GM12878 (cell line): ENCODE results near the gene OSBPL5. TPM values are rescaled to one million over a fixed set of nuclear protein-coding genes. Genes with fewer than 3 reads are reported as not detected.

ENCODE experiments used
- ATAC-seq: fragments of 200-7000 bp; cut with Tn5 transposase; 3 replicates; pipeline ENCODE4 v1.9.1; 2020; ENCODE audit warnings: mild to moderate bottlenecking, moderate library complexity
- BruUV-seq: library from RNA; stranded (reverse); fragments of 400-500 nt; replicated peaks from 2 replicates; lab custom pipeline; 2021; lab: Mats Ljungman, UMichigan
- CTCF ChIA-PET: fragments of 300-600 bp; sonication (Branson Sonifier 250); formaldehyde crosslinking; extraction: SDS; loops from one replicate; lab custom pipeline; 2021; ENCODE audit warnings: inconsistent platforms; lab: Yijun Ruan, JAX
- POLR2A ChIA-PET: fragments of 350-600 bp; formaldehyde crosslinking; extraction: SDS; loops from one replicate; lab custom pipeline; 2021; ENCODE audit warnings: inconsistent platforms; lab: Charles Lee
- RAD21 ChIA-PET: fragments of 300-600 bp; sonication (Branson Sonifier 250); formaldehyde crosslinking; loops from one replicate; lab custom pipeline; 2023; ENCODE audit warnings: antibody characterized with exemption; ENCODE audit not compliant: unreplicated experiment; lab: Charles Lee
- SMC1A ChIA-PET: fragments of 300-600 bp; sonication (Branson Sonifier 250); formaldehyde crosslinking; loops from one replicate; lab custom pipeline; 2023; ENCODE audit not compliant: unreplicated experiment, uncharacterized antibody; lab: Charles Lee
- DNase-seq: peaks from one replicate; pipeline ENCODE4 v3.0.0-alpha.2; 2011; ENCODE audit warnings: low read depth, low spot score
- FAIRE-seq: peaks from 3 replicates; lab custom pipeline; 2011; peaks lifted over from hg19 to GRCh38; lab: Jason Lieb, UNC
- H2AFZ ChIP-seq: 2 replicates; pipeline ENCODE4 v1.6.0; 2011; ENCODE audit warnings: low read depth, low read length, control low read depth; ENCODE audit not compliant: control insufficient read depth
- H3K27ac ChIP-seq: 2 replicates; pipeline ENCODE4 v1.5.1; 2011; ENCODE audit warnings: control low read depth; ENCODE audit not compliant: control insufficient read depth, insufficient read depth
- H3K27me3 ChIP-seq, 2 experiments: replicated peaks in 1 of 2; 2 replicates each; pipeline versions ENCODE4 v1.6.0 to v1.6.1; 2011; ENCODE audit warnings: low read length in 1 of 2; ENCODE audit not compliant: control insufficient read depth in 2 of 2, insufficient read depth in 2 of 2
- H3K36me3 ChIP-seq, 2 experiments: 2 replicates each; pipeline ENCODE4 v1.5.1; 2011; ENCODE audit warnings: low read length in 1 of 2; ENCODE audit not compliant: control insufficient read depth in 2 of 2, insufficient read depth in 2 of 2
- H3K4me1 ChIP-seq: 2 replicates; pipeline ENCODE4 v1.6.1; 2011; ENCODE audit warnings: mild to moderate bottlenecking, low read length, moderate library complexity, mixed read lengths; ENCODE audit not compliant: control insufficient read depth, insufficient read depth
- H3K4me2 ChIP-seq: 2 replicates; pipeline ENCODE4 v1.6.0; 2011; ENCODE audit warnings: control low read depth; ENCODE audit not compliant: control insufficient read depth, insufficient read depth
- H3K4me3 ChIP-seq: fragments of 200-600 bp; sonication (generic); 2 replicates; pipeline ENCODE4 v1.5.1; 2016
- H3K79me2 ChIP-seq: 2 replicates; pipeline ENCODE4 v1.6.0; 2011; ENCODE audit warnings: low read length; ENCODE audit not compliant: control insufficient read depth, insufficient read depth
- H3K9ac ChIP-seq: 2 replicates; pipeline ENCODE4 v1.8.0; 2011; ENCODE audit warnings: low read length, control low read depth, mixed read lengths; ENCODE audit not compliant: control insufficient read depth, insufficient read depth
- H3K9me3 ChIP-seq: replicated peaks from 3 replicates; pipeline ENCODE4 v1.5.1; 2011; ENCODE audit warnings: mild to moderate bottlenecking, low read length; ENCODE audit not compliant: control insufficient read depth, insufficient read depth
- H4K20me1 ChIP-seq: 2 replicates; pipeline ENCODE4 v1.6.0; 2011; ENCODE audit not compliant: control insufficient read depth, insufficient read depth
- CBFB ChIP-seq: IDR thresholded peaks from 2 replicates; pipeline ENCODE4 v1.6.1; 2016; ENCODE audit warnings: antibody characterized with exemption, low read depth
- NR2F1 ChIP-seq: fragments of 450-650 bp; conservative IDR thresholded peaks from 2 replicates; pipeline ENCODE4 v1.6.1; 2017; ENCODE audit warnings: mild to moderate bottlenecking
- PML ChIP-seq: IDR thresholded peaks from 2 replicates; pipeline ENCODE4 v1.6.1; 2012; ENCODE audit warnings: low read length, inconsistent platforms
- RAD51 ChIP-seq: fragments of 450-650 bp; IDR thresholded peaks from 2 replicates; pipeline ENCODE4 v1.6.1; 2016; ENCODE audit warnings: moderate library complexity, mild to moderate bottlenecking, inconsistent platforms
- TCF12 ChIP-seq: IDR thresholded peaks from 2 replicates; pipeline ENCODE4 v1.6.1; 2011; ENCODE audit warnings: low read depth, mild to moderate bottlenecking, low read length
- ZNF384 ChIP-seq: IDR thresholded peaks from 2 replicates; pipeline ENCODE4 v1.6.1; 2012; ENCODE audit warnings: low read depth, mild to moderate bottlenecking, low read length, improper control_type of control experiment, borderline replicate concordance
- WGBS: methylation state at CpG from one replicate; pipeline ENCODE4 v1.1.6; 2016; ENCODE audit warnings: low lambda C conversion rate; ENCODE audit not compliant: insufficient replicate concordance, insufficient coverage; ENCODE audit errors: missing lambda C conversion rate; 5-methylcytosine and 5-hydroxymethylcytosine counted together
- in situ Hi-C: fragments of 300-500 bp; cut with MboI; formaldehyde crosslinking; loops from 9 replicates; pipeline ENCODE4 v1.14.3; 2018; ENCODE audit warnings: mixed read lengths
- intact Hi-C: fragments of 100-400 bp; cut with micrococcal nuclease; formaldehyde crosslinking; loops from one replicate; pipeline ENCODE4 v1.14.2; 2022; ENCODE audit not compliant: unreplicated experiment
- polyA plus RNA-seq, 11 experiments: library from polyadenylated mRNA; depleted of rRNA in 4 of 11; unstranded in 6 of 11; stranded (reverse) in 5 of 11; fragments of >200 nt; fragmentation: Nextera tagmentation in 4 of 11; fragmentation: Illumina TruSeq in 1 of 11; extraction: Ambion mirVana in 4 of 11; extraction: Trizol in 1 of 11; gene quantifications; 1 replicate in 1 of 11; 2 replicates in 10 of 11; pipeline versions ENCODE4 v1.2.1 to v1.2.3, GENCODE V29; 2011 to 2016; ENCODE audit warnings: inconsistent platforms in 2 of 11, missing spikeins in 2 of 11, low read depth in 1 of 11
- total RNA-seq, 4 experiments: library from RNA; depleted of rRNA in 3 of 4; stranded (reverse); fragments of >200 nt in 3 of 4; fragmentation: Illumina TruSeq in 1 of 4; extraction: Trizol in 1 of 4; gene quantifications; 2 replicates each; pipeline versions ENCODE4 v1.2.1 to v1.2.3, GENCODE V29; 2013 to 2021
- TF ChIP-seq, protein P1 (sequence below): fragments of 450-650 bp; IDR thresholded peaks from 2 replicates; pipeline ENCODE4 v1.6.1; 2014; ENCODE audit warnings: mild to moderate bottlenecking

OSBPL5 gene
- total and polyA plus RNA-seq, 10 of the 15 experiments (the other 5 are each of a cell fraction or from before 2014, with no cell fraction given) = not detected

DNA sequence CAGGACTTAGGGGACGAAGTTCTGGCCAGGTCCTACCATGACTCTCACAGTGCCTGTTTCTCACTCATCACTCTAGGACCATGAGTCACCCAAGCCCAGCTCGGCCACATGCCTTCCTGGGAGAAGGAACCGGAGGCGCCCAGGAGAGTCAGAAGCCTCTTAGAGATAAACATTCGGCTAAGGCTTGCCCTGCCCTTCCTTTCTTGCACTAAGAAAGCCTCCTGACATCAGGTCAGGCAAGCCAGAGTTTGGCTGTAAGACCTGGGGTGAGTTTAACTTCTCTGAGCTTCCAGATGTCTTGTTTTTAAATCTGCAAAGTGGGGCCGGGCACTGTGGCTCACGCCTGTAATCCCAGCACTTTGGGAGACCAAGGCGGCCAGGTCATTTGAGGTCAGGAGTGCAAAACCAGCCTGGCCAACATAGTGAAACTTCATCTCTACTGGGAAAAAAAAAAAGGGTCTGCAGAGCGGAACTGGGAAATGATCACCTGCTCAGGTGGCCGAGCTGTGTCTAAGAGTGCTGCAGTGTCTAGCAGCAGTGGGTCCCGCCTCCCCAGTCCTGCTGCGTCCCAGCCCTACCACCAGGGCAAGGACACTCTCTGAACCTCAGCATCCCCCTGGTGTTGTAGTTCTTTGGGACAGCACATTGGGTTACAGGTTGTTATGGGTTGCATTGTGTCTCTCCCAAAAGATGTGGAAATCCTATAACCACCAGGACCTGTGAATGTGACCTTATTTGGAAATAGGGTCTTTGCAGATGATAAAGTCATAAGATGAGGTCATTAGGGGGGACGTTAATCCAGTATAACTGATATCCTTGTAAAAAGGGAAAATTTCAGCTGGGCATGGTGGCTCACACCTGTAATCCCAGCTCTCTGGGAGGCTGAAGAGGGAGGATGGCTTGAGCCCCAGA, 106.1 kb downstream of the OSBPL5 start:
- intact Hi-C loops (loop anchor here (5.0 kb wide), 1 partner anchor 67 kb away; the partner anchor contains the start of gene NAP1L4), in situ Hi-C loops (no loop called here)
- BruUV-seq = no TSS peak
- ChIA-PET SMC1A (no interaction called here), CTCF (interaction anchor here (1.1 to 2.9 kb wide), 3 partner anchors 9 to 33 kb away, joined by 4 to 9 read pairs (median 4); no protein-coding TSS in a partner anchor), POLR2A (no interaction called here), RAD21 (no interaction called here)
- DNase-seq (no peak), ATAC-seq (no peak), FAIRE-seq (no peak)
- no peak overlapping the region for H2AFZ ChIP-seq
- no peak overlapping the region for H3K4me2 ChIP-seq
- 69% methylated on average over 12 of the region's 13 CpGs for WGBS
- no peaks in the 10 kb centered on the region for H4K20me1 ChIP-seq
- no peak overlapping the region for H3K4me3 ChIP-seq
- H3K9me3 ChIP-seq = no peaks in the 10 kb centered on the region
- H3K79me2 ChIP-seq = peaks cover 32% of the 10 kb centered on the region
- peaks cover 0 to 2% of the 10 kb centered on the region in 2 experiments; a peak in 3 of 4 replicates for H3K36me3 ChIP-seq
- peaks cover 3% of the 10 kb centered on the region for H3K4me1 ChIP-seq
- H3K9ac ChIP-seq = no peak overlapping the region
- no peak overlapping the region for H3K27ac ChIP-seq
- TF ChIP-seq, protein P1, sequence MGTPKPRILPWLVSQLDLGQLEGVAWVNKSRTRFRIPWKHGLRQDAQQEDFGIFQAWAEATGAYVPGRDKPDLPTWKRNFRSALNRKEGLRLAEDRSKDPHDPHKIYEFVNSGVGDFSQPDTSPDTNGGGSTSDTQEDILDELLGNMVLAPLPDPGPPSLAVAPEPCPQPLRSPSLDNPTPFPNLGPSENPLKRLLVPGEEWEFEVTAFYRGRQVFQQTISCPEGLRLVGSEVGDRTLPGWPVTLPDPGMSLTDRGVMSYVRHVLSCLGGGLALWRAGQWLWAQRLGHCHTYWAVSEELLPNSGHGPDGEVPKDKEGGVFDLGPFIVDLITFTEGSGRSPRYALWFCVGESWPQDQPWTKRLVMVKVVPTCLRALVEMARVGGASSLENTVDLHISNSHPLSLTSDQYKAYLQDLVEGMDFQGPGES = no peak
- TF ChIP-seq TCF12 = no peak
- TF ChIP-seq PML = no peak
- TF ChIP-seq NR2F1 = no peak
- TF ChIP-seq ZNF384 = no peak
- TF ChIP-seq CBFB = no peak
- no peak for TF ChIP-seq RAD51
- H3K27me3 ChIP-seq = no peaks in the 10 kb centered on the region; a peak in 1 of 4 replicates
